ENCODE measurements around the gene STXBP1.
"Not testable (repeated sequence)": the region's sequence is repeated elsewhere in the genome, so short reads cannot be mapped to it uniquely, and the experiment has no call there.

The STXBP1 gene

GRCh38 chr9:127614961-127615360 lies 2.9 kb downstream of the STXBP1 start:
- no peak for TF ChIP-seq ZNF274 (IDR thresholded peaks at IDR 0.05; ENCODE audit: low read depth, low read length)
- H3K4me3 ChIP-seq (ENCODE audit: low read length) = no peak overlapping the region

DNA sequence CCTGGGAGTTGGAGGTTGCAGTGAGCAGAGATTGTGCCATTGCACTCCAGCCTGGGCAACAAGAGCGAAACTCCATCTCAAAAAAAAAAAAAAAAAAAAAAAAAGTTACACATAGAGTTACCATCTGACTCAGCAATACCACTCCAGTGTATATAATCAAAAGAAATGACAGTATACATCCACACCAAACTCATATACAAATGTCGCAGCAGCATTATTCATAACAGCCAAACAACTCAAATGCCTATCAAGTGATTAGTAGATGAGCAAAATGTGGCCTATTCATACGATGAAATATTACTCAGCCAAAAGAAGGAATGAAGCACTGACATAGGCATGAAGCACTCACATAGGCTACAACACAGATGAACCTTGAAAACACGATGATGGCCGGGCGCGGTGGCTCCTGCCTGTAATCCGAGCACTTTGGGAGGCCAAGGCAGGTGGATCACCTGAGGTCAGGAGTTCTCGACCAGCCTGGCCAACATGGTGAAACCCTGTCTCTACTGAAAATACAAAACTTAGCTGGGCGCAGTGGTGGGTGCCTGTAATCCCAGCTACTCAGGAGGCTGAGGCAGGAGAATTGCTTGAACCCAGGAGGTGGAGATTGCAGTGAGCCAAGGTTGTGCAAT lies 9.4 kb downstream of the STXBP1 start:
- not testable (repeated sequence) for H3K4me3 ChIP-seq (ENCODE audit: low read length)

- TF ChIP-seq ZNF274 (IDR thresholded peaks at IDR 0.05; ENCODE audit: low read depth, low read length) = no peak
- no peak overlapping the region for H3K4me3 ChIP-seq (ENCODE audit: low read length)
These were observed 14.8 kb downstream of the STXBP1 start for GRCh38 chr9:127626752-127627493.

GRCh38 chr9:127627494-127627855 lies 15.4 kb downstream of the STXBP1 start:
- no peak overlapping the region for H3K4me3 ChIP-seq (ENCODE audit: low read length)
- no peak for TF ChIP-seq ZNF274 (IDR thresholded peaks at IDR 0.05; ENCODE audit: low read depth, low read length)

- TF ChIP-seq ZNF274 (IDR thresholded peaks at IDR 0.05; ENCODE audit: low read depth, low read length) = no peak
- no peak overlapping the region for H3K4me3 ChIP-seq (ENCODE audit: low read length)
These were observed 16.8 kb downstream of the STXBP1 start for GRCh38 chr9:127628758-127629467.

- no peak overlapping the region for H3K4me3 ChIP-seq (ENCODE audit: low read length)
- TF ChIP-seq ZNF274 (IDR thresholded peaks at IDR 0.05; ENCODE audit: low read depth, low read length) = no peak
These were observed 17.5 kb downstream of the STXBP1 start for GRCh38 chr9:127629468-127630081.

GRCh38 chr9:127633216-127633862 lies 21.3 kb downstream of the STXBP1 start:
- TF ChIP-seq ZNF274 (IDR thresholded peaks at IDR 0.05; ENCODE audit: low read depth, low read length) = no peak

GRCh38 chr9:127634021-127634420 lies 21.9 kb downstream of the STXBP1 start:
- no peak overlapping the region for H3K4me3 ChIP-seq (ENCODE audit: low read length)
- TF ChIP-seq ZNF274 (IDR thresholded peaks at IDR 0.05; ENCODE audit: low read depth, low read length) = no peak

More at GRCh38 chr9:127633216-127633862, 21.3 kb downstream of the STXBP1 start:
- H3K4me3 ChIP-seq (ENCODE audit: low read length) = no peak overlapping the region

DNA sequence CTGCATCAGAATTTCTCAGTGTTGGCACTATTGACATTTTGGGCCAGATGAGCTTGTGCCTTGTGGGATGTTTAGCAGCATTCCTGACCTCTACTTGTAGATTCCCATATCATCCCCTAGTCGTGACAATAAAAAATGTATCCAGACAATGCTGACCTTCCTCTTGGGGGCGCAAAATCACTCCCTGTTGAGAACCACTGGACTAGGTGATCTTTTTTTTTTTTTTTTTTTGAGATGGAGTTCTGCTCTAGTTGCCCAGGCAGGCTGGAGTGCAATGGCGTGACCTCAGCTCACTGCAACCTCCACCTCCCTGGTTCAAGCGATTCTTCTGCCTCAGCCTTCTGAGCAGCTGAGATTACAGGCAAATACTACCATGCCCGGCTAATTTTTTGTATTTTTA lies 22.6 kb downstream of the STXBP1 start:
- no peak overlapping the region for H3K4me3 ChIP-seq (ENCODE audit: low read length)
- no peak for TF ChIP-seq ZNF274 (IDR thresholded peaks at IDR 0.05; ENCODE audit: low read depth, low read length)

GRCh38 chr9:127635201-127635735 lies 23.2 kb downstream of the STXBP1 start:
- H3K4me3 ChIP-seq (ENCODE audit: low read length) = no peak overlapping the region
- TF ChIP-seq ZNF274 (IDR thresholded peaks at IDR 0.05; ENCODE audit: low read depth, low read length) = no peak

- TF ChIP-seq ZNF274 (IDR thresholded peaks at IDR 0.05; ENCODE audit: low read depth, low read length) = no peak
- no peak overlapping the region for H3K4me3 ChIP-seq (ENCODE audit: low read length)
These were observed 25.3 kb downstream of the STXBP1 start for GRCh38 chr9:127637322-127637847.

DNA sequence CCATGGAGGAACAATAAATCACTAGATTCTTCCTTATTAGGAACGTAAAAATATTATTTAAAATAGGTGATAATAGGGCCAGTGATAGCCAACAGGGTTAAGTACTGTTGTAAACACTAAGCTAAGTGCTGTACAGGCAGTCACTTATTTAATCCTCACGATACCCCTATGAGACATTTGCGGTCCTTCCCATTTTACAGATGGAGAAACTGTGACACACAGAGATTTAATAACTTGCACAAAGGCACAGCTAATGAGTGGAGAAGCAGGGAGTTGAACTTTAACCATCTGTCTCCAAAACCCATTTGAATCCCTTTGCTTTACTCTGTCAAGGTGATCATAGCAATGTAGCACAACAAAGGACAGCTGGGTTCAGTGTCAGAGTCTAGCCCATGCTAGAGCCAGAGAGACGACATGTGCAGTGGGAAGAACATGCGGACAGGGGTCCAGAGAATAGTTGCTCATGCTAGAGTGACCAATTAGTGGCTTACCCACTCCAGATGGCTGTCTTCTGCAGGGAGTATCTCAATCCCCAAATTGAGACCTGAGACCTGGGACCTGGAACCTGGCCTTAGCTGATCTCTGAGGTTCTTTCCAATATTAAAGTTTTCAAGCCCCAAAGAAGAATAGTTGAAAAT lies 28.9 kb downstream of the STXBP1 start:
- TF ChIP-seq ZNF274 (IDR thresholded peaks at IDR 0.05; ENCODE audit: low read depth, low read length) = no peak

GRCh38 chr9:127642082-127642740 lies 30.1 kb downstream of the STXBP1 start:
- no peak for TF ChIP-seq ZNF274 (IDR thresholded peaks at IDR 0.05; ENCODE audit: low read depth, low read length)
- no peak overlapping the region for H3K4me3 ChIP-seq (ENCODE audit: low read length)

More for the DNA sequence above, 28.9 kb downstream of the STXBP1 start:
- no peak overlapping the region for H3K4me3 ChIP-seq (ENCODE audit: low read length)

All from GM08714 (cell line).